HG03342 (cell line): ENCODE measurements around the gene NEUROG1.
"Not testable (repeated sequence)": the region's sequence is repeated elsewhere in the genome, so short reads cannot be mapped to it uniquely, and the experiment has no call there.

Source experiments
- ATAC-seq: cut with Tn5 transposase; IDR thresholded peaks from one replicate; pipeline ENCODE4 v1.9.1; 2021; ENCODE audit warnings: mild to moderate bottlenecking, moderate library complexity; ENCODE audit not compliant: unreplicated experiment

The NEUROG1 gene

GRCh38 chr5:135497971-135498636 lies 37.7 kb downstream of the NEUROG1 start:
- ATAC-seq = no peak

DNA sequence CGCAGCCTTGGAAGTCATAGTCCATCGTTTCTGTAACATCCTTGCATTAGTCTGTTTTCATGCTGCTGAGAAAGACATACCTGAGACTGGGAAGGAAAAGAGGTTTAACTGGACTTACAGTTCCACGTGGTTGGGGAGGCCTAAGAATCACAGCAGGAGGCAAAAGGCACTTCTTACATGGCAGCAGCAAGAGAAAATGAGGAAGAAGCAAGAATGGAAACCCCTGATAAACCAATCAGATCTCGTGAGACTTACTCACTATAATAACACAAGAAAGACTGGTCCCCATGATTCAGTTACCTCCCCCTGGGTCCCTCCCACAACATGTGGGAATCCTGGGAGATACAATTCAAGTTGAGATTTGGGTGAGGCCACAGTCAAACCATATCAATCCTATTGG lies 40.2 kb downstream of the NEUROG1 start:
- ATAC-seq = not testable (repeated sequence)

DNA sequence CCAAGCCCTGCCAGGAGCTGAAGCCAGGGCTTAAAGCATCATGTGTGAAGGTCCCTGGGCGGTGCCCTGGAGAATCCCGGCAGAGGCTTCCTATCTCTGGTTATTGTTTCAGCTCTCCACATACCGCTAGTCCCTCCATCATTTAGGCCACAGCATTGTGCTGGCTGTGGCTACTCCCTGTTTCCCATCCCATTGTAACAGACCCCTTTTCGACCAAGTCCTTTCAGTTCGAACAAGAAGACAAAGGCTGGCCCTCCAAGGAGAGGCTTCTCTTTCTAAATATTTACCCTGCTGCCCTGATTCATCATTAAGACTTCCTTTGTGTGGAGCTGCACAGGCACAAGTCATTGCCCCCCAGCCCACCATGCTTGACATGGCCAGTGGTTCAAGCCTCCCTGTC lies 41.6 kb downstream of the NEUROG1 start:
- ATAC-seq = no peak

DNA sequence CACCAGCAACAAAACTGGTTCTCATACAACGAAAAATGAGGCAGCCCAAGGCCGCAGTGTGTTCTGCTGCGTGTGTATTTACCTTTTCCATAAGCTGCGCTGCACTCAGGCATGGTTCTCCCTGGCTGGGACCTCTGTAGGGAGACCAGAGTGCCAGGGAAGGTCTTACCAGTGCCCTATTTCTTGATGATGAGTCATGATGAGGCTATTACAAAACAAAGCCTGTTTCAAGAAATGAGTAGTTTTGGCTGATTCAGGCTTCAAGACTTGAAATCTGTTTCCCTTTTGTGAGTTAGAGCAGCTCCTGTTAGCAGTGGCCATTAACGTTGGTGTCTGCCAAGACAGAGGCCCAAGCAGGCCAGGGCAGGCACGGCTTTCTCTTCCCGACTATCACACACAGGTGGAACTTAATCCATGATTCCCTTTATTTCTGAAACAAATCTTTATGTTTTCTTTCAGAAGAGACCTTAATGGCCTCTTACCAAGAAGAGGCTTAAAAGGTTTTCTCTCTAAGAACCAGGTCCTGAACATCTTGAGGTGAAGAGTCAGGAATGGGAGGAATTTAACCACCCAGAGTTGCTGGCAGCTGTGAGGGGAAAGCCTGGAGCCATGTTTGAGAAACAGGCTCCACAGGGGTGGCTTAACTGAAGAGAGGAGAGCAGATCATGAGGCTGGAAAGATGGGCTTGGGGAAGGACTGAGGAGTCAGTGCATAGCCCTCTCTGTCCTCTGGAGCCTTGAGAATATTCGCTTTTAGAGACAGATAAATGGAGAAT lies 42.2 kb downstream of the NEUROG1 start:
- ATAC-seq = no peak

DNA sequence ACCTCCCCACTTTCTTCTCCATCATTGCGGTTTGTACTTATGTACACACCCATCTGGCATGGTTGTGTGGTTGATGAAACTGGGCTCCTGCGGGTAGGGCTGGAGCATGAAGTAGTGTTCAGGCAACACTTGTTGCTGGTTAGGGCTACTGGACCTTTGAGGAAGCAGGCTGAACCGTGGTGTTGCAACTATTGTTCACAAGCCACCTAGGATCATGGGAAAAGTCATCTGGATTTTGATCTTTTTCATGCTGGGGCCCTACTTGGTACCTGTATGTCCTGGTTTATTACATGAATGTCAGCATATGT lies 43.5 kb downstream of the NEUROG1 start:
- no peak for ATAC-seq

- no peak for ATAC-seq
Measured at GRCh38 chr5:135491552-135492318, 44.0 kb downstream of the NEUROG1 start.

- ATAC-seq = no peak
Measured at GRCh38 chr5:135491038-135491551, 44.7 kb downstream of the NEUROG1 start.

GRCh38 chr5:135490245-135491037 lies 45.3 kb downstream of the NEUROG1 start:
- no peak for ATAC-seq

- ATAC-seq = no peak
Measured at GRCh38 chr5:135489466-135490244, 46.1 kb downstream of the NEUROG1 start.

DNA sequence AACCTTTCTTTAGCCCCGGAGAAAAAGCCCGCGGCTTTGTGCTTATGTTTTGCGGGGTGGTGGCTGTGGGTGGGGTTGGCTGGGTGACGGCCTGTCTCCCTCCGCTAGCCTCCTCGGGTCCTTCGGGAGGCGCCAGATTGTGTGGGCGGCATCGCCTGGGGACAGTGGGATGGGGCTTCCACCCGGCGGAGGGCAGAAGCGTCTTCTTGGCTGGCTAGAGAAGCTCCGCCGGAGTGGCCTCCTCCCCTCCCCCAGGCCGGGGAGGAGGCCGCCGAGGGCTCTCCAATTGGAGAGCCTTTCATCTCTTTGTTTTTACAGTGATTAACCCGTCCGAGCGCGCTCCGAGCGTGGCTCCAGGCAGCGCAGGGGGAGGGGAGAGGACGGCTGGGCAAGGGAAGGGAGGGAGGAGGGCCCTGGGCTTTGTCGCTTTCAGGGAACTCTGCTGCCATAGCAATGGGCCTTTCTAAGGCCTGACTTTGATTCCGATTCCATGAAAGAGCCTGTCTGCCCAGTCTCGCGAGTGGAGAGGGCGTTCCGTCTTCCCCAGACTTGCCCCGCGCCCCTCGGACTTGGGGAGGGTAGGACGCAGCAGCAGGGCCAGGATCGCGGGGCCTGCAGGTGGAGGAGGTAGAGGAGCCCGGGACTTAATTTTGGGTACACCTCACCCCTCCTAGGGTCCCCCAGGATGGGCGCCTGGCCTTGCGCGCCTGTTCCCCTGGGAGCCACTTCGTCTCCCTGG lies 46.9 kb downstream of the NEUROG1 start:
- ATAC-seq = no peak

DNA sequence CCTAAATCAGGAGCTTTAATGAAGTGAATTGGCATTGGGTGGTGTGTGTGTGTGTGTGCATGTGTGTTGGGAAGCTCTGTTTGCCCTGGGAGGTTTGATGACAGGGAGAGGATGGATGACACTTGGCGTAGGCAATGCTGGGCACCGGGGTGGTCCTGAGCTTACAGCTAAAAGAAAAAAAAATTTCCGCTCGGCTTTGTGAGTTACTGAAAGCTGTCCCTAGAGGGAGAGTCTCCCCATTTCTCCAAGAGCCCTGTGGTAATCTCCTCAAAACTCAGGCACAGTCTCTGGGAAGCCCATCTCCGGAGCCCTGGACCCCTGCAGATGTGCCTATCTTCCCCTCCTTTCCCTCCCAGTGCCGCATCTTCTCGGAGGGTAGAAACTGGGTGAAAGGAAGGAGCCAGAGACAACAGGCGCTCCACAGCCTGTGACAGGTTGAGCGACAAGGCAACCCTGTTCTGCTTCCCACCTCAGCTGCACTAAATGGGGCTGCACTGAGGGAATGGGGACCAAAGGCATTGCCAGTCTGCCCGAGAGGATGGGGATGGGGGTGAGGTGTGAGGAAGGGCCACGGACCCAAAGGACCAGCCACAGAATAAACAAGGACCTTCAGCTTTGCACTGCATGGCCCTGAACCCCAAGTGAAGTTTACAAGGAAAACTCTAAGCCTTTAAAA lies 47.8 kb downstream of the NEUROG1 start:
- ATAC-seq = no peak

GRCh38 chr5:135487037-135487395 lies 48.7 kb downstream of the NEUROG1 start:
- no peak for ATAC-seq

DNA sequence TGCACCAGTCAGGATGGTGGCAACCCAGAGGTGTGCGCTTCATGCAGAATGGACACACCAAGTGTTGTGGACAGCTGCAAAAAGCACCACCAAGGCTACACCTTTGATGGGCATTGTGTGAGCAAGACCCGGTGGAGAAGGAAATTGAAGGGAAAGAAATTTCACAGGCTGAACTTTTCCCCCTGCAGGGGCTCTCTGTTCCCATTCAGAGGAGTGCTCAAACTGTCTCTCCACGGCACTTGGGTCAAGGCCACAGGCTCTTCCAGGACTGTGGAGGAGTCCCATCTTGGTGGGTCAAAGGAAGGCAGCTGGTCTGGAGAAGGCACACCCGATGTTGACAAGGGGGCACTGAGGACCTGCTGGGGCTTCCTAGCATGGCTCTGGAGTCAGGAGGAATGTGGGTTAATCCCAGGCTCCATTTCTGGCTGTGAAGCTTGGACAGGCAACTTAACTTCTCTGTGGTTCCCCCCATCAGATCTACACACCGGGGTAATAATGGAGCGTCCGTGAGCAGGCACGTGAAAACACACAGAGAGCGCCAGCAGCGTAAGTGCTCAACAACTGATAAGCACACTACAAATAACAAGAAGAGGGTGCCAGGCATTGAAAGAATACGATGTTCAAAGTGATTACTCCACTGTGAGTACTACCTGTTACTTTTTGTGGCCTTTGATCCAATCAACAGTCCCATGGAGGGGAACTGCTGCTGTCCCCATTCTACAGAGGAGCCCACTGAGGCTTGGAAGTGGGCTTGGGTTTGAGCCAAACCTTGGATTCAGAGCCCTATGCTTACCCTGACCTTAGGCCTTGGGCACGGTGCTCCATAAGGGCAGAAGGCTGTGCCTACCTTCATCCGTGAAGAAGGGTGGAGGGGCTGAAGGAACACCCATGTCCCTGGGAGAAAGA lies 49.4 kb downstream of the NEUROG1 start:
- ATAC-seq = no peak

DNA sequence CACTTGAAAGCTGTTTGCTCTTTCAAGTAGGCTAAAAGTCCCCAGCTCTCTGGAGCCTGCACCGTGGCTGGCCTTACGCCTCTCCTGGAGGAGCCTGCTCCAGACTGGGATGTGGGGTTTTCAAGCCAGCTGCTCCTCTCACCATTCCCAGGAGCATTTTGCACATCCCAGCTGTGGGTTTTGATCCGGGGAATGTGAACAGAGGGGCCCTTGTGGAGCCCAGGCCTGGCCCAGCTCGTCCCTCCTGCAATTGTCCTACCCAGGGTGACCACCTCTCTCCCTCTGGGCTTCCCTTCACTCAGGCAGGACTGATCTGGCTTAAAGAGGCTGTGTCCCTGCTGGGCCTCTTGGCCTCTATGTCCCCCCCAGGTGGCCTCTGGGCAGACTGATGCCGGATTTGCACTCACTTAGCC lies 51.1 kb downstream of the NEUROG1 start:
- no peak for ATAC-seq
